ENCODE data around the gene NDUFS6. TPM values are rescaled to one million over a fixed set of nuclear protein-coding genes. Genes with fewer than 3 reads are reported as not detected.

The NDUFS6 gene
- total and polyA plus RNA-seq, 4 donors = 18.0 to 67.9 (median 39.6) TPM

DNA sequence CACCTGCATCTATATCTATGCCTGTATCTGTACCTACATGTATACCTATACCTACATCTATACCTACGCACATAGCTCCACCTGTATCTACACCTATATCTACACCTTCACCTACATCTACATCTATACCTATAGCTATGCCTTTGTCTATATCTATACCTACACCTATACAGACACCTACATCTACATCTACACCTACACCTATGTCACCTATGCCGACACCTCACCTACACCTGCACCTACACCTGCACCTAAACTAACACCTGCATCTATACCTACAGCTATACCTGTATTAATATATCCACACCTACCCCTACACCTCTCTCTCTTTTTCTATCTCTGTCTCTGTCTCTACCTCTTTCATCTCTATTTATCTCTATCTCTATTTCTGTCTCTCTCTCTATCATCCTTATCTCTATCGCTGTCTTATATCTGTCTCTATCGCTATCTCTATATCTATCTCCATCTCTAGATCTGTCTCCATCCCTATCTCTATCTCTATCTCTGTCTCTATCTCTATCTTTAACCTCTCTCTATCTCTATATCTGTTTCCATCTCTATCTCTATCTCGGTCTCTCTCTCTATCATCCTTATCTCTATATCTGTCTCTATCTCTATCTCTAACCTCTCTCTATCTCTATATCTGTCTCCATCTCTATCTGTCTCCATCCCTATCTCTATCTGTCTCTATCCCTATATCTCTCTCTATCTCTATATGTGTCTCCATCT lies 43.7 kb downstream of the NDUFS6 start:
- 95 to 97% methylated on average over 5 of the region's 5 CpGs for WGBS, 2 donors
- Histone ChIP-seq H3K27me3 (ENCODE audit: control insufficient read depth in 3 of 3, insufficient read depth in 3 of 3, low read length in 2 of 3) (peaks cover 6 to 65% (median 13%) of the 10 kb centered on the region in 3 donors), H3K27ac (ENCODE audit: low read depth in 1 of 2, low read length in 1 of 2) (no peak overlapping the region), H3K36me3 (ENCODE audit: control insufficient read depth in 4 of 4, insufficient read depth in 4 of 4, low read length in 4 of 4) (no peaks in the 10 kb centered on the region), H3K9me3 (ENCODE audit: control insufficient read depth in 4 of 4, insufficient read depth in 3 of 4, low read length in 3 of 4) (no peaks in the 10 kb centered on the region), H3K9ac (ENCODE audit: insufficient read depth in 1 of 2, low read length in 2 of 2) (no peak overlapping the region), H3K4me3 (no peak overlapping the region), H3K4me1 (ENCODE audit: control insufficient read depth in 5 of 5, insufficient read depth in 5 of 5, low read length in 5 of 5) (no peaks in the 10 kb centered on the region)
- DNase-seq (no peak), ATAC-seq (ENCODE audit: insufficient read depth, low FRiP score) (no peak)
- TF ChIP-seq, protein P1, sequence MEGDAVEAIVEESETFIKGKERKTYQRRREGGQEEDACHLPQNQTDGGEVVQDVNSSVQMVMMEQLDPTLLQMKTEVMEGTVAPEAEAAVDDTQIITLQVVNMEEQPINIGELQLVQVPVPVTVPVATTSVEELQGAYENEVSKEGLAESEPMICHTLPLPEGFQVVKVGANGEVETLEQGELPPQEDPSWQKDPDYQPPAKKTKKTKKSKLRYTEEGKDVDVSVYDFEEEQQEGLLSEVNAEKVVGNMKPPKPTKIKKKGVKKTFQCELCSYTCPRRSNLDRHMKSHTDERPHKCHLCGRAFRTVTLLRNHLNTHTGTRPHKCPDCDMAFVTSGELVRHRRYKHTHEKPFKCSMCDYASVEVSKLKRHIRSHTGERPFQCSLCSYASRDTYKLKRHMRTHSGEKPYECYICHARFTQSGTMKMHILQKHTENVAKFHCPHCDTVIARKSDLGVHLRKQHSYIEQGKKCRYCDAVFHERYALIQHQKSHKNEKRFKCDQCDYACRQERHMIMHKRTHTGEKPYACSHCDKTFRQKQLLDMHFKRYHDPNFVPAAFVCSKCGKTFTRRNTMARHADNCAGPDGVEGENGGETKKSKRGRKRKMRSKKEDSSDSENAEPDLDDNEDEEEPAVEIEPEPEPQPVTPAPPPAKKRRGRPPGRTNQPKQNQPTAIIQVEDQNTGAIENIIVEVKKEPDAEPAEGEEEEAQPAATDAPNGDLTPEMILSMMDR (IDR thresholded peaks at IDR 0.05; ENCODE audit: control extremely low read depth, extremely low read depth) = no peak

- H3K27me3 ChIP-seq (ENCODE audit: control insufficient read depth in 3 of 3, insufficient read depth in 3 of 3, low read length in 2 of 3) = peaks cover 6 to 66% (median 21%) of the 10 kb centered on the region in 3 donors
- no peak for ATAC-seq (ENCODE audit: insufficient read depth, low FRiP score)
- 94 to 96% methylated on average over 1 of the region's 1 CpG for WGBS, 2 donors
Measured at GRCh38 chr5:1845696-1846095, 44.5 kb downstream of the NDUFS6 start.

DNA sequence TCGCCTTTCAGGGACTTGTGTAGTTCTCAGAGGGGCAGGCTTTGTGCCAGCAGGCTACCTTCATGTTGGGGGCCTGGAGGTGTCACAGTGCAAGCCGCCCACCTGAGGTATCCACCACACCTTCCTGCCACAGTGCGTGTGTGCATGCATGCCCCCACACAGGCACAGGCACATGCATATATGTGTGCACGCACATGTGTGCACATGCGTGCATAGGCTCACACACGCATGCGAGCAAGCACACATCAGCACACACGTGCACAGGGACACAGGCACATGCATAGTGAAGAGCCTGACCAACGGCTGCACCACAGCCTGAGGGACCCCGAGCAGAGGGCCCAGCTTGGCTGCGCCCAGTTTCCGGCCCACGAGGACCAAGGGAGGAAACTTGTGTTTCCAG lies 45.4 kb downstream of the NDUFS6 start:
- Histone ChIP-seq H3K36me3 (ENCODE audit: control insufficient read depth in 4 of 4, insufficient read depth in 4 of 4, low read length in 4 of 4) (no peaks in the 10 kb centered on the region), H3K27ac (ENCODE audit: low read depth in 1 of 2, low read length in 1 of 2) (no peak overlapping the region), H3K9me3 (ENCODE audit: control insufficient read depth in 4 of 4, insufficient read depth in 3 of 4, low read length in 3 of 4) (peaks cover 0 to 3% (median 0%) of the 10 kb centered on the region in 4 donors), H3K4me3 (no peak overlapping the region), H3K27me3 (ENCODE audit: control insufficient read depth in 3 of 3, insufficient read depth in 3 of 3, low read length in 2 of 3) (peaks cover 6 to 69% (median 25%) of the 10 kb centered on the region in 3 donors), H3K9ac (ENCODE audit: insufficient read depth in 1 of 2, low read length in 2 of 2) (no peak overlapping the region), H3K4me1 (ENCODE audit: control insufficient read depth in 5 of 5, insufficient read depth in 5 of 5, low read length in 5 of 5) (peaks cover 0 to 4% (median 0%) of the 10 kb centered on the region in 5 donors)
- TF ChIP-seq, protein P1 (IDR thresholded peaks at IDR 0.05; ENCODE audit: control extremely low read depth, extremely low read depth) = no peak
- DNase-seq (no peak), ATAC-seq (ENCODE audit: insufficient read depth, low FRiP score) (no peak)
- 85 to 90% methylated on average over 13 of the region's 13 CpGs for WGBS, 2 donors

More at GRCh38 chr5:1845696-1846095, 44.5 kb downstream of the NDUFS6 start:
- H3K9me3 ChIP-seq (ENCODE audit: control insufficient read depth in 4 of 4, insufficient read depth in 3 of 4, low read length in 3 of 4) = peaks cover 0 to 3% (median 0%) of the 10 kb centered on the region in 4 donors
- DNase-seq = no peak
- TF ChIP-seq, protein P1 (IDR thresholded peaks at IDR 0.05; ENCODE audit: control extremely low read depth, extremely low read depth) = no peak
- H3K27ac ChIP-seq (ENCODE audit: low read depth in 1 of 2, low read length in 1 of 2) = no peak overlapping the region
- no peak overlapping the region for H3K4me3 ChIP-seq
- H3K36me3 ChIP-seq (ENCODE audit: control insufficient read depth in 4 of 4, insufficient read depth in 4 of 4, low read length in 4 of 4) = no peaks in the 10 kb centered on the region
- no peaks in the 10 kb centered on the region for H3K4me1 ChIP-seq (ENCODE audit: control insufficient read depth in 5 of 5, insufficient read depth in 5 of 5, low read length in 5 of 5)
- H3K9ac ChIP-seq (ENCODE audit: insufficient read depth in 1 of 2, low read length in 2 of 2) = no peak overlapping the region
